ENCODE data around the gene UBE2R2.
A peak's percentile ranks its signal among the peaks of the same experiment; 100 is the strongest.

Gene UBE2R2

GRCh38 chr9:33813712-33814641 lies 3.0 kb upstream of the UBE2R2 start:
- Histone ChIP-seq H3K4me3 (ENCODE audit: low read depth, low read length) (no peak overlapping the region), H3K4me1 (peaks cover 9% of the 10 kb centered on the region), H3K36me3 (no peaks in the 10 kb centered on the region; the same call in 1 of the 2 replicates), H3K9me3 (no peaks in the 10 kb centered on the region), H3K27me3 (no peaks in the 10 kb centered on the region)
- no peak for DNase-seq
- TF ChIP-seq, protein P1, sequence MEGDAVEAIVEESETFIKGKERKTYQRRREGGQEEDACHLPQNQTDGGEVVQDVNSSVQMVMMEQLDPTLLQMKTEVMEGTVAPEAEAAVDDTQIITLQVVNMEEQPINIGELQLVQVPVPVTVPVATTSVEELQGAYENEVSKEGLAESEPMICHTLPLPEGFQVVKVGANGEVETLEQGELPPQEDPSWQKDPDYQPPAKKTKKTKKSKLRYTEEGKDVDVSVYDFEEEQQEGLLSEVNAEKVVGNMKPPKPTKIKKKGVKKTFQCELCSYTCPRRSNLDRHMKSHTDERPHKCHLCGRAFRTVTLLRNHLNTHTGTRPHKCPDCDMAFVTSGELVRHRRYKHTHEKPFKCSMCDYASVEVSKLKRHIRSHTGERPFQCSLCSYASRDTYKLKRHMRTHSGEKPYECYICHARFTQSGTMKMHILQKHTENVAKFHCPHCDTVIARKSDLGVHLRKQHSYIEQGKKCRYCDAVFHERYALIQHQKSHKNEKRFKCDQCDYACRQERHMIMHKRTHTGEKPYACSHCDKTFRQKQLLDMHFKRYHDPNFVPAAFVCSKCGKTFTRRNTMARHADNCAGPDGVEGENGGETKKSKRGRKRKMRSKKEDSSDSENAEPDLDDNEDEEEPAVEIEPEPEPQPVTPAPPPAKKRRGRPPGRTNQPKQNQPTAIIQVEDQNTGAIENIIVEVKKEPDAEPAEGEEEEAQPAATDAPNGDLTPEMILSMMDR (IDR thresholded peaks at IDR 0.05; ENCODE audit: low read depth, low read length): peak; percentile 71

DNA sequence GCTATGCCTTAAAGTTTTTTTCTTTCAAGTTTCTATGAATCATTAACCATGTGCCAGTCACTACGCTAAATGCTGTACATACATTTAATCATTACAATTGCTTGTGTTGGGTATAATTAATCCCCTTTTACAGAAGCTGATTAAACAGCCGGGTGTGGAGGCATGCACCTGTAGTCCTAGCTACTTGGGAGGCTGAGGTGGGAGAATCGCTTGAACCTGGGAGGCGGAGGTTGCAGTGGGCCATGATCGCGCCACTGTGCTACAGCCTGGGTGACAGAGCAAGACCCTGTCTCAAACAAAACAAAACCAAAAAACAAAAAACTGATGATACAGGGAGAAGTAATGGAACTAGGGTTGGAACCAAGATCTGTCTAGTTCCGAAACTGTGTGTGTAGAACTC lies 1.2 kb upstream of the UBE2R2 start:
- Histone ChIP-seq H3K9me3 (no peaks in the 10 kb centered on the region), H3K4me1 (peaks cover 10% of the 10 kb centered on the region), H3K36me3 (no peaks in the 10 kb centered on the region; the same call in 1 of the 2 replicates), H3K4me3 (ENCODE audit: low read depth, low read length) (no peak overlapping the region), H3K27me3 (no peaks in the 10 kb centered on the region)
- no peak for DNase-seq
- TF ChIP-seq, protein P1 (IDR thresholded peaks at IDR 0.05; ENCODE audit: low read depth, low read length): no peak

DNA sequence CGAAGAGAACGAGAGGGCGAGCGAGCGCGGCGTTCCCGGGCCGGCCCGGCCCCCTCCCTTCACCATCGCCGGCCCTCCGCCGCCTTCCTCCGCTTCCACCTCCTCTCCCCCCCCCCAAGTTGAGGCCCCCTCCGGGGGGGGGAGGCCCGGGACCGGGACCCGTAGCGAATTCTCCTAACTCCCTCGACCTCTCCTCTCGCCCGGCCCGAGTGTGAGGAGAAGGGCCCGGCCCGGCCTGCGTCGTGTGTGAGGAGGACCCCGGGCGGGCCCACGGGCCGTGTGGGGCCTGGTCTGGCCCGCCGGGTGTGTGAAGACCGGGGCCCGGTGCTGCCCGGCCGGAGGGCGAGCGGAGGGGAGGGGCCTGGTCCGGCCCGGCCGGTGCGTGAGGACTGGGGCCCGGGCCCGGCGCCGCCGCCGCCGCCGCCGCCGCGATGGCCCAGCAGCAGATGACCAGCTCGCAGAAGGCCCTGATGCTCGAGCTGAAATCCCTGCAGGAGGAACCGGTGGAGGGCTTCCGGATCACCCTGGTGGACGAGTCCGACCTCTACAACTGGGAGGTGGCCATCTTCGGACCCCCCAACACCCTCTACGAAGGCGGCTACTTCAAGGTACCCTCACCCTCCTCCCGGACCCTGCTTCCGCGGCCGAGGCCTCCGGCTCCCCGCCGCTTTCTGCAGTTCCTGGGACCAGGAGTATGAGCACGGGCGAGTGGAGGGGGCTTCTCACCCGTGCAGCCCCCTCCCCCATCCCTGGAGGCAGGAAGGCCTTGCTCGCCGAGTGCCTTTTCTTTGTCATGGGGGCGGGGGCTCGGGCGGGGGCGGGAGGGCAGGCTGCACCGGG lies 587 bp downstream of the UBE2R2 start:
- H3K36me3 ChIP-seq: peaks cover 4% of the 10 kb centered on the region
- peak overlapping the region; percentile 84 for H3K4me3 ChIP-seq (ENCODE audit: low read depth, low read length)
- TF ChIP-seq, protein P1 (IDR thresholded peaks at IDR 0.05; ENCODE audit: low read depth, low read length): peak; percentile 26; the same call in 1 of the 2 replicates
- no peaks in the 10 kb centered on the region for H3K27me3 ChIP-seq
- DNase-seq: peak; percentile 85
- peaks cover 13% of the 10 kb centered on the region for H3K4me1 ChIP-seq
- no peaks in the 10 kb centered on the region for H3K9me3 ChIP-seq

GRCh38 chr9:33818167-33818846 lies 1.3 kb downstream of the UBE2R2 start:
- Histone ChIP-seq H3K4me1 (peaks cover 13% of the 10 kb centered on the region), H3K36me3 (peaks cover 5% of the 10 kb centered on the region), H3K27me3 (no peaks in the 10 kb centered on the region), H3K9me3 (no peaks in the 10 kb centered on the region), H3K4me3 (ENCODE audit: low read depth, low read length) (peak overlapping the region; percentile 84)
- DNase-seq: no peak
- TF ChIP-seq, protein P1 (IDR thresholded peaks at IDR 0.05; ENCODE audit: low read depth, low read length): no peak

GRCh38 chr9:33818847-33819500 lies 2.0 kb downstream of the UBE2R2 start:
- no peak for DNase-seq
- no peaks in the 10 kb centered on the region for H3K27me3 ChIP-seq

More at GRCh38 chr9:33818847-33819500, 2.0 kb downstream of the UBE2R2 start:
- H3K4me1 ChIP-seq: peaks cover 10% of the 10 kb centered on the region
- peak overlapping the region; percentile 84 for H3K4me3 ChIP-seq (ENCODE audit: low read depth, low read length)
- TF ChIP-seq, protein P1 (IDR thresholded peaks at IDR 0.05; ENCODE audit: low read depth, low read length): no peak
- H3K9me3 ChIP-seq: no peaks in the 10 kb centered on the region
- H3K36me3 ChIP-seq: peaks cover 7% of the 10 kb centered on the region

All from BE2C (cell line).